GM11168 (cell line): ENCODE data around the gene FREM3.

Experiments
- in situ Hi-C: fragments of 300-500 bp; cut with MboI; formaldehyde crosslinking; loops from one replicate; pipeline ENCODE4 v1.12.0; 2022; ENCODE audit warnings: low sequenced_read_pairs; ENCODE audit not compliant: unreplicated experiment

The FREM3 gene

GRCh38 chr4:143668930-143669552 lies 31.4 kb downstream of the FREM3 start:
- in situ Hi-C loops, result no loop called here

GRCh38 chr4:143667461-143667860 lies 33.0 kb downstream of the FREM3 start:
- in situ Hi-C loops, result no loop called here

GRCh38 chr4:143658336-143658735 lies 42.1 kb downstream of the FREM3 start:
- in situ Hi-C loops, result no loop called here

- in situ Hi-C loops, result no loop called here
Measured at GRCh38 chr4:143654571-143654970, 45.9 kb downstream of the FREM3 start.

GRCh38 chr4:143653031-143653430 lies 47.4 kb downstream of the FREM3 start:
- in situ Hi-C loops, result no loop called here

- in situ Hi-C loops, result no loop called here
Measured at GRCh38 chr4:143643399-143643798, 57.1 kb downstream of the FREM3 start.

GRCh38 chr4:143642611-143643010 lies 57.9 kb downstream of the FREM3 start:
- in situ Hi-C loops, result no loop called here

GRCh38 chr4:143641361-143641760 lies 59.1 kb downstream of the FREM3 start:
- in situ Hi-C loops, result no loop called here

GRCh38 chr4:143634763-143635162 lies 65.7 kb downstream of the FREM3 start:
- in situ Hi-C loops, result no loop called here

- in situ Hi-C loops, result no loop called here
Measured at GRCh38 chr4:143633833-143634232, 66.6 kb downstream of the FREM3 start.

- in situ Hi-C loops, result no loop called here
Measured at GRCh38 chr4:143626134-143626911, 74.2 kb downstream of the FREM3 start.

- in situ Hi-C loops, result no loop called here
Measured at GRCh38 chr4:143625632-143626031, 74.8 kb downstream of the FREM3 start.

GRCh38 chr4:143623896-143624295 lies 76.6 kb downstream of the FREM3 start:
- in situ Hi-C loops, result no loop called here

- in situ Hi-C loops, result no loop called here
Measured at GRCh38 chr4:143618811-143619210, 81.7 kb downstream of the FREM3 start.

- in situ Hi-C loops, result no loop called here
Measured at GRCh38 chr4:143617994-143618679, 82.3 kb downstream of the FREM3 start.

GRCh38 chr4:143616771-143617170 lies 83.7 kb downstream of the FREM3 start:
- in situ Hi-C loops, result no loop called here

GRCh38 chr4:143609492-143609891 lies 91.0 kb downstream of the FREM3 start:
- in situ Hi-C loops, result no loop called here

GRCh38 chr4:143606480-143606879 lies 94.0 kb downstream of the FREM3 start:
- in situ Hi-C loops, result no loop called here

GRCh38 chr4:143599827-143600226 lies 100.6 kb downstream of the FREM3 start:
- in situ Hi-C loops, result no loop called here

GRCh38 chr4:143598816-143599215 lies 101.7 kb downstream of the FREM3 start:
- in situ Hi-C loops, result no loop called here

- in situ Hi-C loops, result no loop called here
Measured at GRCh38 chr4:143597276-143597675, 103.2 kb downstream of the FREM3 start.
